Measurements from ENCODE around the gene PPWD1.
A peak's percentile ranks its signal among the peaks of the same experiment; 100 is the strongest.

Gene PPWD1

GRCh38 chr5:65562731-65563701 is at the start of gene PPWD1, which contains the start of gene CENPK:
Gene PPWD1, plus strand, starts transcription at chr5:65563296. Its CDS starts 15 bp downstream, at chr5:65563311.
Gene CENPK, minus strand, starts transcription at chr5:65563168. Its CDS starts 8,261 bp downstream, at chr5:65554907.
- peak within 1 kb of the TSS; percentile 98 for H3K27ac Mint-ChIP-seq
- peak within 1 kb of the TSS; percentile 96 for H3K4me3 Mint-ChIP-seq
- ATAC-seq (replicated peaks) = peak; percentile 99
- H3K27me3 Mint-ChIP-seq = no peaks in the 10 kb centered on the region
- peak; percentile 93 for DNase-seq
- H3K36me3 Mint-ChIP-seq = peaks cover 8 to 16% of the 10 kb centered on the region in 2 donors
- peaks cover 21 to 35% of the 10 kb centered on the region in 2 donors for H3K4me1 Mint-ChIP-seq
- H3K9me3 Mint-ChIP-seq = no peaks in the 10 kb centered on the region

- no peak overlapping the region for H3K27ac Mint-ChIP-seq
- no peak overlapping the region for H3K4me3 Mint-ChIP-seq
- H3K27me3 Mint-ChIP-seq = no peaks in the 10 kb centered on the region
- no peaks in the 10 kb centered on the region for H3K4me1 Mint-ChIP-seq
- ATAC-seq (replicated peaks) (no peak), DNase-seq (no peak)
- no peaks in the 10 kb centered on the region for H3K9me3 Mint-ChIP-seq
- H3K36me3 Mint-ChIP-seq = peaks cover 15 to 17% of the 10 kb centered on the region in 2 donors
Measured at GRCh38 chr5:65525726-65526125, 37.4 kb upstream of the PPWD1 start.

GRCh38 chr5:65530904-65531303 is 32.2 kb upstream of the PPWD1 start:
- Mint-ChIP-seq H3K4me1 (no peaks in the 10 kb centered on the region), H3K27ac (no peak overlapping the region), H3K27me3 (no peaks in the 10 kb centered on the region), H3K4me3 (no peak overlapping the region), H3K36me3 (peaks cover 11% of the 10 kb centered on the region in 2 donors), H3K9me3 (no peaks in the 10 kb centered on the region)
- DNase-seq = no peak
- no peak for ATAC-seq (replicated peaks)

- Mint-ChIP-seq H3K4me1 (no peaks in the 10 kb centered on the region), H3K27ac (no peak overlapping the region), H3K4me3 (no peak overlapping the region), H3K36me3 (peaks cover 6 to 13% of the 10 kb centered on the region in 2 donors), H3K9me3 (no peaks in the 10 kb centered on the region), H3K27me3 (no peaks in the 10 kb centered on the region)
- DNase-seq (no peak), ATAC-seq (replicated peaks) (no peak)
Measured at GRCh38 chr5:65535529-65535987, 27.5 kb upstream of the PPWD1 start.

GRCh38 chr5:65539827-65540226 is 23.3 kb upstream of the PPWD1 start:
- Mint-ChIP-seq H3K9me3 (no peaks in the 10 kb centered on the region), H3K27me3 (no peaks in the 10 kb centered on the region), H3K36me3 (peaks cover 18 to 41% of the 10 kb centered on the region in 2 donors), H3K27ac (no peak overlapping the region), H3K4me1 (no peaks in the 10 kb centered on the region), H3K4me3 (no peak overlapping the region)
- ATAC-seq (replicated peaks) = no peak
- no peak for DNase-seq

GRCh38 chr5:65544473-65544872 is 18.6 kb upstream of the PPWD1 start:
- ATAC-seq (replicated peaks) (no peak), DNase-seq (no peak)
- Mint-ChIP-seq H3K9me3 (no peaks in the 10 kb centered on the region), H3K27me3 (no peaks in the 10 kb centered on the region), H3K36me3 (peaks cover 26 to 47% of the 10 kb centered on the region in 2 donors), H3K4me1 (no peaks in the 10 kb centered on the region), H3K4me3 (no peak overlapping the region), H3K27ac (no peak overlapping the region)

- H3K27me3 Mint-ChIP-seq = no peaks in the 10 kb centered on the region
- H3K36me3 Mint-ChIP-seq = peaks cover 25 to 44% of the 10 kb centered on the region in 2 donors
- no peak overlapping the region for H3K27ac Mint-ChIP-seq
- no peaks in the 10 kb centered on the region for H3K9me3 Mint-ChIP-seq
- no peaks in the 10 kb centered on the region for H3K4me1 Mint-ChIP-seq
- no peak for DNase-seq
- no peak for ATAC-seq (replicated peaks)
- H3K4me3 Mint-ChIP-seq = no peak overlapping the region
Measured at GRCh38 chr5:65546141-65546540, 17.0 kb upstream of the PPWD1 start.

- peaks cover 20 to 28% of the 10 kb centered on the region in 2 donors for H3K36me3 Mint-ChIP-seq
- H3K4me3 Mint-ChIP-seq = no peak overlapping the region
- H3K4me1 Mint-ChIP-seq = no peaks in the 10 kb centered on the region
- no peak overlapping the region for H3K27ac Mint-ChIP-seq
- ATAC-seq (replicated peaks) = no peak
- DNase-seq = no peak
- H3K27me3 Mint-ChIP-seq = no peaks in the 10 kb centered on the region
- H3K9me3 Mint-ChIP-seq = no peaks in the 10 kb centered on the region
Measured at GRCh38 chr5:65548281-65548680, 14.8 kb upstream of the PPWD1 start.

- Mint-ChIP-seq H3K4me3 (no peak overlapping the region), H3K27me3 (no peaks in the 10 kb centered on the region), H3K27ac (no peak overlapping the region), H3K4me1 (no peaks in the 10 kb centered on the region), H3K9me3 (no peaks in the 10 kb centered on the region), H3K36me3 (peaks cover 8 to 26% of the 10 kb centered on the region in 2 donors)
- no peak for DNase-seq
- no peak for ATAC-seq (replicated peaks)
Measured at GRCh38 chr5:65553941-65554340, 9.2 kb upstream of the PPWD1 start.

- H3K4me3 Mint-ChIP-seq = no peak overlapping the region
- no peak overlapping the region for H3K27ac Mint-ChIP-seq
- no peaks in the 10 kb centered on the region for H3K4me1 Mint-ChIP-seq
- peaks cover 4 to 21% of the 10 kb centered on the region in 2 donors for H3K36me3 Mint-ChIP-seq
- ATAC-seq (replicated peaks) (no peak), DNase-seq (no peak)
- H3K27me3 Mint-ChIP-seq = no peaks in the 10 kb centered on the region
- no peaks in the 10 kb centered on the region for H3K9me3 Mint-ChIP-seq
Measured at GRCh38 chr5:65555287-65555686, 7.8 kb upstream of the PPWD1 start.

- Mint-ChIP-seq H3K27ac (no peak overlapping the region), H3K36me3 (peaks cover 4 to 21% of the 10 kb centered on the region in 2 donors)
- ATAC-seq (replicated peaks) = no peak
Measured at GRCh38 chr5:65556181-65556580, 6.9 kb upstream of the PPWD1 start.

GRCh38 chr5:65556718-65557117 is 6.4 kb upstream of the PPWD1 start:
- DNase-seq (no peak), ATAC-seq (replicated peaks) (no peak)
- H3K4me3 Mint-ChIP-seq = no peak overlapping the region
- H3K4me1 Mint-ChIP-seq = no peaks in the 10 kb centered on the region
- H3K9me3 Mint-ChIP-seq = no peaks in the 10 kb centered on the region
- H3K27ac Mint-ChIP-seq = no peak overlapping the region
- peaks cover 4 to 21% of the 10 kb centered on the region in 2 donors for H3K36me3 Mint-ChIP-seq
- no peaks in the 10 kb centered on the region for H3K27me3 Mint-ChIP-seq

More at GRCh38 chr5:65556181-65556580, 6.9 kb upstream of the PPWD1 start:
- no peaks in the 10 kb centered on the region for H3K4me1 Mint-ChIP-seq
- no peaks in the 10 kb centered on the region for H3K9me3 Mint-ChIP-seq
- H3K27me3 Mint-ChIP-seq = no peaks in the 10 kb centered on the region
- DNase-seq = no peak
- H3K4me3 Mint-ChIP-seq = no peak overlapping the region

GRCh38 chr5:65563777-65564176 is 681 bp downstream of the PPWD1 start:
- Mint-ChIP-seq H3K4me1 (peaks cover 21 to 35% of the 10 kb centered on the region in 2 donors), H3K9me3 (no peaks in the 10 kb centered on the region)

GRCh38 chr5:65566505-65566904 is 3.4 kb downstream of the PPWD1 start:
- Mint-ChIP-seq H3K27me3 (no peaks in the 10 kb centered on the region), H3K27ac (peak overlapping the region; percentile 25), H3K9me3 (no peaks in the 10 kb centered on the region), H3K4me3 (no peak overlapping the region), H3K4me1 (peaks cover 21 to 35% of the 10 kb centered on the region in 2 donors), H3K36me3 (peaks cover 9 to 11% of the 10 kb centered on the region in 2 donors)
- ATAC-seq (replicated peaks) (no peak), DNase-seq (no peak)

More at GRCh38 chr5:65563777-65564176, 681 bp downstream of the PPWD1 start:
- ATAC-seq (replicated peaks) (no peak), DNase-seq (no peak)
- peaks cover 9 to 11% of the 10 kb centered on the region in 2 donors for H3K36me3 Mint-ChIP-seq
- H3K4me3 Mint-ChIP-seq = peak overlapping the region; percentile 96
- no peaks in the 10 kb centered on the region for H3K27me3 Mint-ChIP-seq
- peak overlapping the region; percentile 98 for H3K27ac Mint-ChIP-seq

Data from stimulated activated naive B cell treated with anti-CD40 and anti-IgM and Interleukin-4, amounts not matched to agents 10 μg/mL and 1 μg/mL and 100 μg/mL, for 72 hours (primary cell).